GM23338 (cell line): Measurements from ENCODE around the gene MAPK13. TPM values are rescaled to one million over a fixed set of nuclear protein-coding genes. Genes with fewer than 3 reads are reported as not detected.

Source experiments
- ATAC-seq: fragments of 200-7000 bp; cut with Tn5 transposase; 3 replicates; pipeline ENCODE4 v1.9.1; 2020
- DNase-seq: peaks from one replicate; pipeline ENCODE4 v3.0.0-alpha.2; 2015; ENCODE audit warnings: low spot score
- H2AFZ ChIP-seq: fragments of 200-600 bp; sonication (generic); 2 replicates; pipeline ENCODE4 v1.8.0; 2016; ENCODE audit warnings: antibody characterized with exemption, mild to moderate bottlenecking, moderate library complexity
- H3F3A ChIP-seq: fragments of 200-600 bp; sonication (generic); replicated peaks from 2 replicates; pipeline ENCODE4 v1.8.0; 2017; ENCODE audit warnings: antibody characterized with exemption, mixed run types, low read depth
- H3K27ac ChIP-seq: fragments of 200-600 bp; sonication (generic); 2 replicates; pipeline ENCODE4 v1.6.1; 2016; ENCODE audit warnings: low read depth
- H3K27me3 ChIP-seq: fragments of 200-600 bp; sonication (generic); 2 replicates; pipeline ENCODE4 v1.8.0; 2016; ENCODE audit warnings: mild to moderate bottlenecking, mixed run types, moderate library complexity; ENCODE audit not compliant: insufficient read depth
- H3K36me3 ChIP-seq: fragments of 200-600 bp; sonication (generic); 2 replicates; pipeline ENCODE4 v1.8.0; 2016; ENCODE audit warnings: mild to moderate bottlenecking; ENCODE audit not compliant: insufficient read depth
- H3K4me1 ChIP-seq: fragments of 200-600 bp; sonication (generic); 2 replicates; pipeline ENCODE4 v1.8.0; 2016; ENCODE audit warnings: mild to moderate bottlenecking, moderate library complexity; ENCODE audit not compliant: insufficient read depth
- H3K4me2 ChIP-seq: fragments of 200-600 bp; sonication (generic); 2 replicates; pipeline ENCODE4 v1.7.1; 2017; ENCODE audit warnings: mixed run types
- H3K4me3 ChIP-seq: fragments of 200-600 bp; sonication (generic); 2 replicates; pipeline ENCODE4 v1.6.1; 2016; ENCODE audit warnings: mixed run types
- H3K79me2 ChIP-seq: fragments of 200-600 bp; sonication (generic); replicated peaks from 2 replicates; pipeline ENCODE4 v1.8.0; 2017; ENCODE audit warnings: mild to moderate bottlenecking; ENCODE audit not compliant: insufficient read depth
- H3K9me2 ChIP-seq: fragments of 200-600 bp; sonication (generic); 2 replicates; pipeline ENCODE4 v1.8.0; 2017; ENCODE audit not compliant: insufficient read depth
- H4K20me1 ChIP-seq: fragments of 200-600 bp; sonication (generic); replicated peaks from 2 replicates; pipeline ENCODE4 v1.8.0; 2017; ENCODE audit warnings: mild to moderate bottlenecking; ENCODE audit not compliant: insufficient read depth
- H3K27ac Mint-ChIP-seq: 2 replicates; pipeline ENCODE4 v1.8.0; 2020; ENCODE audit warnings: inconsistent platforms, mild to moderate bottlenecking, moderate library complexity, mixed read lengths
- H3K27me3 Mint-ChIP-seq: 3 replicates; pipeline ENCODE4 v1.8.0; 2022; ENCODE audit warnings: low read depth, mild to moderate bottlenecking, moderate library complexity, mixed read lengths, inconsistent platforms; ENCODE audit not compliant: insufficient read depth, poor library complexity
- H3K36me3 Mint-ChIP-seq: 3 replicates; pipeline ENCODE4 v1.8.0; 2021; ENCODE audit warnings: low read depth, mild to moderate bottlenecking, inconsistent platforms, moderate library complexity, mixed read lengths
- H3K4me1 Mint-ChIP-seq: 3 replicates; pipeline ENCODE4 v1.8.0; 2020; ENCODE audit warnings: mild to moderate bottlenecking, inconsistent platforms, mixed read lengths
- H3K4me3 Mint-ChIP-seq: 3 replicates; pipeline ENCODE4 v1.8.0; 2021; ENCODE audit warnings: moderate library complexity, mild to moderate bottlenecking, inconsistent platforms, mixed read lengths
- H3K9me3 Mint-ChIP-seq: 3 replicates; pipeline ENCODE4 v1.8.0; 2020; ENCODE audit warnings: moderate library complexity, mild to moderate bottlenecking, inconsistent platforms, mixed read lengths
- CREB1 ChIP-seq: fragments of 250-450 bp; sonication (Bioruptor Pico); IDR thresholded peaks from 2 replicates; pipeline ENCODE4 v1.5.0; 2020; ENCODE audit warnings: low read depth, mild to moderate bottlenecking, moderate library complexity
- EZH2 ChIP-seq: fragments of 200-600 bp; sonication (generic); IDR thresholded peaks from one replicate; pipeline ENCODE4 v1.8.0; 2017; ENCODE audit warnings: antibody characterized with exemption, mild to moderate bottlenecking, low read depth; ENCODE audit not compliant: unreplicated experiment
- EZH2phosphoT487 ChIP-seq: fragments of 200-600 bp; sonication (generic); IDR thresholded peaks from one replicate; pipeline ENCODE4 v1.8.1; 2018; ENCODE audit warnings: antibody characterized with exemption; ENCODE audit not compliant: unreplicated experiment
- JUNB ChIP-seq: IDR thresholded peaks from one replicate; pipeline ENCODE4 v1.6.1; 2016; ENCODE audit warnings: antibody characterized with exemption; ENCODE audit not compliant: unreplicated experiment
- NANOG ChIP-seq: IDR thresholded peaks from 2 replicates; pipeline ENCODE4 v1.6.1; 2016; ENCODE audit warnings: antibody characterized with exemption, borderline replicate concordance
- POLR2AphosphoS5 ChIP-seq: IDR thresholded peaks from 2 replicates; pipeline ENCODE4 v1.6.1; 2016; ENCODE audit warnings: antibody characterized with exemption, low read depth
- STAT1 ChIP-seq: IDR thresholded peaks from one replicate; pipeline ENCODE4 v1.6.1; 2016; ENCODE audit warnings: antibody characterized with exemption; ENCODE audit not compliant: unreplicated experiment
- ZNF114 ChIP-seq: fragments of 250-450 bp; sonication (Bioruptor Pico); IDR thresholded peaks from 2 replicates; pipeline ENCODE4 v1.5.0; 2020; ENCODE audit warnings: mild to moderate bottlenecking, moderate library complexity
- ZNF331 ChIP-seq: fragments of 250-450 bp; sonication (Bioruptor Pico); IDR thresholded peaks from 2 replicates; pipeline ENCODE4 v1.5.0; 2020; ENCODE audit warnings: low read depth, mild to moderate bottlenecking, moderate library complexity
- polyA plus RNA-seq: library from polyadenylated mRNA; unstranded; fragments of >200 nt; fragmentation: Nextera tagmentation; extraction: Ambion mirVana; gene quantifications from 2 replicates; pipeline ENCODE4 v1.2.1, GENCODE V29; 2016
- total RNA-seq: library from RNA; depleted of rRNA; stranded (reverse); fragments of >200 nt; shearing (Covaris generic); gene quantifications from 2 replicates; pipeline ENCODE4 v1.2.3, GENCODE V29; 2014
- TF ChIP-seq, protein P1 (sequence below): IDR thresholded peaks from one replicate; pipeline ENCODE4 v1.6.1; 2018; ENCODE audit warnings: antibody characterized with exemption; ENCODE audit not compliant: unreplicated experiment
- TF ChIP-seq, protein P2 (sequence below): IDR thresholded peaks from 2 replicates; pipeline ENCODE4 v1.6.1; 2016; ENCODE audit warnings: antibody characterized with exemption
- TF ChIP-seq, protein P3 (sequence below), 2 experiments: fragments of 200-600 bp in 1 of 2; sonication (generic) in 1 of 2; conservative IDR thresholded peaks; 2 replicates each; pipeline versions ENCODE4 v1.5.1 to v1.6.1; 2016 to 2017; ENCODE audit warnings: antibody characterized with exemption in 2 of 2, low read depth in 2 of 2, mild to moderate bottlenecking in 2 of 2, moderate library complexity in 1 of 2
- TF ChIP-seq, protein P4 (sequence below): fragments of 250-450 bp; sonication (Bioruptor Pico); IDR thresholded peaks from 2 replicates; pipeline ENCODE4 v1.5.0; 2020; ENCODE audit warnings: mild to moderate bottlenecking, moderate library complexity

Gene MAPK13
- total and polyA plus RNA-seq, 2 experiments from 2014 or later, result 6.3 to 12.3 TPM

DNA sequence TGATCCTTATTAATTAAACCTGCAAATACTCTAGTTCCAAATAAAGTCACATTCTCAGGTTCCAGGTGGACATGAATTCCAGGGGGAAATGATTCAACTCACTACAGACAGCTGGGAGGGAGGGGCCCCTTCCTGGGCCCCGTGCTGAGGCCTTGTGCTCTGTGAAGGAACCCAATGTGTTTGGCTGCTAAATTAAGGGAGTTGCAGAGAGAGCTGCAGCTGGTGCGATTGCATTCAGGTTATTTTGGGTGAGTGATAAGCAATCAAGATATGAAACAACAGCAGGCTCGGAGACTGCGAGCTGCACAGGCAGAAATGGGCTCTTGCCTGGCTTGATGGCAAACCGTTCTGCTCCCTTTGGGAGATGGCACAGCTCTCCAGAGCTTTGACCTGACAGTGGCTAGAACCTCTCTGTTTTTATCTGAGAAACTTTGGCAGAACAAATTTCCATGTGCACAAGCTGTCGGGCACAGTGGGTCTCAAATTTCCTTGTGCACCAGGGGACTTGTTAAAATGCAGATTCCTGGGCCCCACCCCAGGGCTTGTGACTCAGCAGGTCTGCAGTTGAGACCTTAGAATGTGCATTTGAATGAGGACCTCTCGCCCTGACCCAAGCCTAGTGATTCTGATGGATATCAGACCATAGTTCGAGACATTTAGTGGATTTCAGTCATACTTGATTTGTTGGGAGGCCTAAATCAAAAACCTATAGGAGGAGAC is 9.8 kb downstream of the MAPK13 start:
- no peak overlapping the region; the same call in 1 of the 2 replicates for H2AFZ ChIP-seq
- Mint-ChIP-seq H3K27me3 (peaks cover 7% of the 10 kb centered on the region), H3K4me1 (peaks cover 17% of the 10 kb centered on the region), H3K9me3 (no peaks in the 10 kb centered on the region; the same call in 2 of the 3 replicates), H3K27ac (peak overlapping the region; percentile 14; the same call in 1 of the 2 replicates), H3K36me3 (peaks cover 2% of the 10 kb centered on the region; the same call in 2 of the 3 replicates), H3K4me3 (peak overlapping the region; percentile 1; the same call in 1 of the 3 replicates)
- peaks cover 13% of the 10 kb centered on the region for H3K4me1 ChIP-seq
- ATAC-seq (peak; percentile 34), DNase-seq (peak; percentile 22)
- TF ChIP-seq, protein P1, sequence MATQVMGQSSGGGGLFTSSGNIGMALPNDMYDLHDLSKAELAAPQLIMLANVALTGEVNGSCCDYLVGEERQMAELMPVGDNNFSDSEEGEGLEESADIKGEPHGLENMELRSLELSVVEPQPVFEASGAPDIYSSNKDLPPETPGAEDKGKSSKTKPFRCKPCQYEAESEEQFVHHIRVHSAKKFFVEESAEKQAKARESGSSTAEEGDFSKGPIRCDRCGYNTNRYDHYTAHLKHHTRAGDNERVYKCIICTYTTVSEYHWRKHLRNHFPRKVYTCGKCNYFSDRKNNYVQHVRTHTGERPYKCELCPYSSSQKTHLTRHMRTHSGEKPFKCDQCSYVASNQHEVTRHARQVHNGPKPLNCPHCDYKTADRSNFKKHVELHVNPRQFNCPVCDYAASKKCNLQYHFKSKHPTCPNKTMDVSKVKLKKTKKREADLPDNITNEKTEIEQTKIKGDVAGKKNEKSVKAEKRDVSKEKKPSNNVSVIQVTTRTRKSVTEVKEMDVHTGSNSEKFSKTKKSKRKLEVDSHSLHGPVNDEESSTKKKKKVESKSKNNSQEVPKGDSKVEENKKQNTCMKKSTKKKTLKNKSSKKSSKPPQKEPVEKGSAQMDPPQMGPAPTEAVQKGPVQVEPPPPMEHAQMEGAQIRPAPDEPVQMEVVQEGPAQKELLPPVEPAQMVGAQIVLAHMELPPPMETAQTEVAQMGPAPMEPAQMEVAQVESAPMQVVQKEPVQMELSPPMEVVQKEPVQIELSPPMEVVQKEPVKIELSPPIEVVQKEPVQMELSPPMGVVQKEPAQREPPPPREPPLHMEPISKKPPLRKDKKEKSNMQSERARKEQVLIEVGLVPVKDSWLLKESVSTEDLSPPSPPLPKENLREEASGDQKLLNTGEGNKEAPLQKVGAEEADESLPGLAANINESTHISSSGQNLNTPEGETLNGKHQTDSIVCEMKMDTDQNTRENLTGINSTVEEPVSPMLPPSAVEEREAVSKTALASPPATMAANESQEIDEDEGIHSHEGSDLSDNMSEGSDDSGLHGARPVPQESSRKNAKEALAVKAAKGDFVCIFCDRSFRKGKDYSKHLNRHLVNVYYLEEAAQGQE, result no peak
- TF ChIP-seq STAT1, result no peak
- no peak for TF ChIP-seq NANOG
- no peak for TF ChIP-seq ZNF331
- TF ChIP-seq, protein P2, sequence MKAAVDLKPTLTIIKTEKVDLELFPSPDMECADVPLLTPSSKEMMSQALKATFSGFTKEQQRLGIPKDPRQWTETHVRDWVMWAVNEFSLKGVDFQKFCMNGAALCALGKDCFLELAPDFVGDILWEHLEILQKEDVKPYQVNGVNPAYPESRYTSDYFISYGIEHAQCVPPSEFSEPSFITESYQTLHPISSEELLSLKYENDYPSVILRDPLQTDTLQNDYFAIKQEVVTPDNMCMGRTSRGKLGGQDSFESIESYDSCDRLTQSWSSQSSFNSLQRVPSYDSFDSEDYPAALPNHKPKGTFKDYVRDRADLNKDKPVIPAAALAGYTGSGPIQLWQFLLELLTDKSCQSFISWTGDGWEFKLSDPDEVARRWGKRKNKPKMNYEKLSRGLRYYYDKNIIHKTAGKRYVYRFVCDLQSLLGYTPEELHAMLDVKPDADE, result no peak
- no peak for TF ChIP-seq JUNB
- TF ChIP-seq, protein P3, sequence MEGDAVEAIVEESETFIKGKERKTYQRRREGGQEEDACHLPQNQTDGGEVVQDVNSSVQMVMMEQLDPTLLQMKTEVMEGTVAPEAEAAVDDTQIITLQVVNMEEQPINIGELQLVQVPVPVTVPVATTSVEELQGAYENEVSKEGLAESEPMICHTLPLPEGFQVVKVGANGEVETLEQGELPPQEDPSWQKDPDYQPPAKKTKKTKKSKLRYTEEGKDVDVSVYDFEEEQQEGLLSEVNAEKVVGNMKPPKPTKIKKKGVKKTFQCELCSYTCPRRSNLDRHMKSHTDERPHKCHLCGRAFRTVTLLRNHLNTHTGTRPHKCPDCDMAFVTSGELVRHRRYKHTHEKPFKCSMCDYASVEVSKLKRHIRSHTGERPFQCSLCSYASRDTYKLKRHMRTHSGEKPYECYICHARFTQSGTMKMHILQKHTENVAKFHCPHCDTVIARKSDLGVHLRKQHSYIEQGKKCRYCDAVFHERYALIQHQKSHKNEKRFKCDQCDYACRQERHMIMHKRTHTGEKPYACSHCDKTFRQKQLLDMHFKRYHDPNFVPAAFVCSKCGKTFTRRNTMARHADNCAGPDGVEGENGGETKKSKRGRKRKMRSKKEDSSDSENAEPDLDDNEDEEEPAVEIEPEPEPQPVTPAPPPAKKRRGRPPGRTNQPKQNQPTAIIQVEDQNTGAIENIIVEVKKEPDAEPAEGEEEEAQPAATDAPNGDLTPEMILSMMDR (conservative IDR thresholded peaks at IDR 0.05; ENCODE audit: low read depth in 2 of 2), result no peak
- TF ChIP-seq EZH2phosphoT487, result no peak
- TF ChIP-seq CREB1 (CRISPR knock-in tag), result no peak
- no peak for TF ChIP-seq POLR2AphosphoS5
- no peak for TF ChIP-seq ZNF114 (CRISPR knock-in tag)
- TF ChIP-seq, protein P4, sequence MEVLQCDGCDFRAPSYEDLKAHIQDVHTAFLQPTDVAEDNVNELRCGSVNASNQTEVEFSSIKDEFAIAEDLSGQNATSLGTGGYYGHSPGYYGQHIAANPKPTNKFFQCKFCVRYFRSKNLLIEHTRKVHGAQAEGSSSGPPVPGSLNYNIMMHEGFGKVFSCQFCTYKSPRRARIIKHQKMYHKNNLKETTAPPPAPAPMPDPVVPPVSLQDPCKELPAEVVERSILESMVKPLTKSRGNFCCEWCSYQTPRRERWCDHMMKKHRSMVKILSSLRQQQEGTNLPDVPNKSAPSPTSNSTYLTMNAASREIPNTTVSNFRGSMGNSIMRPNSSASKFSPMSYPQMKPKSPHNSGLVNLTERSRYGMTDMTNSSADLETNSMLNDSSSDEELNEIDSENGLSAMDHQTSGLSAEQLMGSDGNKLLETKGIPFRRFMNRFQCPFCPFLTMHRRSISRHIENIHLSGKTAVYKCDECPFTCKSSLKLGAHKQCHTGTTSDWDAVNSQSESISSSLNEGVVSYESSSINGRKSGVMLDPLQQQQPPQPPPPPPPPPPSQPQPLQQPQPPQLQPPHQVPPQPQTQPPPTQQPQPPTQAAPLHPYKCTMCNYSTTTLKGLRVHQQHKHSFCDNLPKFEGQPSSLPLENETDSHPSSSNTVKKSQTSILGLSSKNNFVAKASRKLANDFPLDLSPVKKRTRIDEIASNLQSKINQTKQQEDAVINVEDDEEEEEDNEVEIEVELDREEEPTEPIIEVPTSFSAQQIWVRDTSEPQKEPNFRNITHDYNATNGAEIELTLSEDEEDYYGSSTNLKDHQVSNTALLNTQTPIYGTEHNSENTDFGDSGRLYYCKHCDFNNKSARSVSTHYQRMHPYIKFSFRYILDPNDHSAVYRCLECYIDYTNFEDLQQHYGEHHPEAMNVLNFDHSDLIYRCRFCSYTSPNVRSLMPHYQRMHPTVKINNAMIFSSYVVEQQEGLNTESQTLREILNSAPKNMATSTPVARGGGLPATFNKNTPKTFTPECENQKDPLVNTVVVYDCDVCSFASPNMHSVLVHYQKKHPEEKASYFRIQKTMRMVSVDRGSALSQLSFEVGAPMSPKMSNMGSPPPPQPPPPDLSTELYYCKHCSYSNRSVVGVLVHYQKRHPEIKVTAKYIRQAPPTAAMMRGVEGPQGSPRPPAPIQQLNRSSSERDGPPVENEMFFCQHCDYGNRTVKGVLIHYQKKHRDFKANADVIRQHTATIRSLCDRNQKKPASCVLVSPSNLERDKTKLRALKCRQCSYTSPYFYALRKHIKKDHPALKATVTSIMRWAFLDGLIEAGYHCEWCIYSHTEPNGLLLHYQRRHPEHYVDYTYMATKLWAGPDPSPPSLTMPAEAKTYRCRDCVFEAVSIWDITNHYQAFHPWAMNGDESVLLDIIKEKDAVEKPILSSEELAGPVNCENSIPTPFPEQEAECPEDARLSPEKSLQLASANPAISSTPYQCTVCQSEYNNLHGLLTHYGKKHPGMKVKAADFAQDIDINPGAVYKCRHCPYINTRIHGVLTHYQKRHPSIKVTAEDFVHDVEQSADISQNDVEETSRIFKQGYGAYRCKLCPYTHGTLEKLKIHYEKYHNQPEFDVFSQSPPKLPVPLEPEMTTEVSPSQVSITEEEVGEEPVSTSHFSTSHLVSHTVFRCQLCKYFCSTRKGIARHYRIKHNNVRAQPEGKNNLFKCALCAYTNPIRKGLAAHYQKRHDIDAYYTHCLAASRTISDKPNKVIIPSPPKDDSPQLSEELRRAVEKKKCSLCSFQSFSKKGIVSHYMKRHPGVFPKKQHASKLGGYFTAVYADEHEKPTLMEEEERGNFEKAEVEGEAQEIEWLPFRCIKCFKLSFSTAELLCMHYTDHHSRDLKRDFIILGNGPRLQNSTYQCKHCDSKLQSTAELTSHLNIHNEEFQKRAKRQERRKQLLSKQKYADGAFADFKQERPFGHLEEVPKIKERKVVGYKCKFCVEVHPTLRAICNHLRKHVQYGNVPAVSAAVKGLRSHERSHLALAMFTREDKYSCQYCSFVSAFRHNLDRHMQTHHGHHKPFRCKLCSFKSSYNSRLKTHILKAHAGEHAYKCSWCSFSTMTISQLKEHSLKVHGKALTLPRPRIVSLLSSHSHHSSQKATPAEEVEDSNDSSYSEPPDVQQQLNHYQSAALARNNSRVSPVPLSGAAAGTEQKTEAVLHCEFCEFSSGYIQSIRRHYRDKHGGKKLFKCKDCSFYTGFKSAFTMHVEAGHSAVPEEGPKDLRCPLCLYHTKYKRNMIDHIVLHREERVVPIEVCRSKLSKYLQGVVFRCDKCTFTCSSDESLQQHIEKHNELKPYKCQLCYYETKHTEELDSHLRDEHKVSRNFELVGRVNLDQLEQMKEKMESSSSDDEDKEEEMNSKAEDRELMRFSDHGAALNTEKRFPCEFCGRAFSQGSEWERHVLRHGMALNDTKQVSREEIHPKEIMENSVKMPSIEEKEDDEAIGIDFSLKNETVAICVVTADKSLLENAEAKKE (CRISPR knock-in tag), result no peak
- no peak for TF ChIP-seq EZH2
- no peak overlapping the region for H3K4me3 ChIP-seq
- no peaks in the 10 kb centered on the region for H3K9me2 ChIP-seq
- no peaks in the 10 kb centered on the region for H4K20me1 ChIP-seq
- H3K36me3 ChIP-seq, result no peaks in the 10 kb centered on the region
- no peak overlapping the region for H3K27ac ChIP-seq
- 0 out of 2 replicates have a peak, but pooled peaks cover 4% of the 10 kb centered on the region for H3F3A ChIP-seq
- no peaks in the 10 kb centered on the region for H3K79me2 ChIP-seq
- H3K27me3 ChIP-seq, result no peaks in the 10 kb centered on the region
- peak overlapping the region; percentile 57 for H3K4me2 ChIP-seq
